ENCODE results near the gene SUCLG2.
A peak's percentile ranks its signal among the peaks of the same experiment; 100 is the strongest.

Gene SUCLG2

DNA sequence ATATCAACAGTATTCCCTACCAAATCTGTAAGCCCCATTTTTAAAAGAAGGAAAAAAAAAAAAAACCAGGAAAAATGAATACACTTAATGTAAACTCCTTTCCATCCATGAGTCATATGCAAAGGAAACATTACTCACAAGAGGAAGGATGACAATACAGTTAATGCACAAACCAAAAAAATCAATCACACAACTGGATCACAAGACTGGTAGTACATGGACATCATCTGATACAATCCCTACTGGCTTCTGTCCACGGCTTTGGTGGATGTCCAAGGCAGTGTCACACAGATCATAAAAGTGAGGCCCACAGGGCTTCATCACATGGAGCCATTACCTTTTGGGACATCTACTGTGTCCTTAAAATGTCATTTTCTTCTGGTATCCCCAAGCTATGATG is 44.0 kb downstream of the SUCLG2 start:
- ChIA-PET CTCF (no interaction called here), POLR2A (ENCODE audit: low non-redundant PET) (no interaction called here)
- TF ChIP-seq, protein P1, sequence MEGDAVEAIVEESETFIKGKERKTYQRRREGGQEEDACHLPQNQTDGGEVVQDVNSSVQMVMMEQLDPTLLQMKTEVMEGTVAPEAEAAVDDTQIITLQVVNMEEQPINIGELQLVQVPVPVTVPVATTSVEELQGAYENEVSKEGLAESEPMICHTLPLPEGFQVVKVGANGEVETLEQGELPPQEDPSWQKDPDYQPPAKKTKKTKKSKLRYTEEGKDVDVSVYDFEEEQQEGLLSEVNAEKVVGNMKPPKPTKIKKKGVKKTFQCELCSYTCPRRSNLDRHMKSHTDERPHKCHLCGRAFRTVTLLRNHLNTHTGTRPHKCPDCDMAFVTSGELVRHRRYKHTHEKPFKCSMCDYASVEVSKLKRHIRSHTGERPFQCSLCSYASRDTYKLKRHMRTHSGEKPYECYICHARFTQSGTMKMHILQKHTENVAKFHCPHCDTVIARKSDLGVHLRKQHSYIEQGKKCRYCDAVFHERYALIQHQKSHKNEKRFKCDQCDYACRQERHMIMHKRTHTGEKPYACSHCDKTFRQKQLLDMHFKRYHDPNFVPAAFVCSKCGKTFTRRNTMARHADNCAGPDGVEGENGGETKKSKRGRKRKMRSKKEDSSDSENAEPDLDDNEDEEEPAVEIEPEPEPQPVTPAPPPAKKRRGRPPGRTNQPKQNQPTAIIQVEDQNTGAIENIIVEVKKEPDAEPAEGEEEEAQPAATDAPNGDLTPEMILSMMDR (conservative IDR thresholded peaks at IDR 0.05; ENCODE audit: low read depth) = no peak
- DNase-seq (ENCODE audit: low spot score) = no peak
- no peak overlapping the region for H3K27ac ChIP-seq

DNA sequence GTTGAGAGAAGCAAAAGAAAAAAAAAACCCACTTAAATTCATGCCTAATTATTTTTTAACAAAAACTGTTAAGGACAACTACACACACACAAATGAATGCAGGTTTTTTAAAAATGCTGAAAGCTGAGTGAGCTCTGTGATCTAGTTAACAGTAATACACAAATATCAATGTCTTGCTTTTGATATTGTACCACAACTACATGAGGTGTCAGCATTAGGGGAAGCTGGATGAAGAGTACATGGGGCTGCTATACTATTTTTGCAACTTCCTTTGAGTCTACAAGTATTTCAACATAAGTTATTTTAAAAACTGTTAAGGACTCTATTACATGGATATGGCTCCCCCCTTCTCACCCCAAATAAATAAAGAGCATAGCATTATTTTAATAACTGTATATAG is 44.7 kb downstream of the SUCLG2 start:
- TF ChIP-seq, protein P1 (conservative IDR thresholded peaks at IDR 0.05; ENCODE audit: low read depth) = no peak
- ChIA-PET CTCF (no interaction called here), POLR2A (ENCODE audit: low non-redundant PET) (no interaction called here)
- H3K27ac ChIP-seq = no peak overlapping the region
- DNase-seq (ENCODE audit: low spot score) = no peak

DNA sequence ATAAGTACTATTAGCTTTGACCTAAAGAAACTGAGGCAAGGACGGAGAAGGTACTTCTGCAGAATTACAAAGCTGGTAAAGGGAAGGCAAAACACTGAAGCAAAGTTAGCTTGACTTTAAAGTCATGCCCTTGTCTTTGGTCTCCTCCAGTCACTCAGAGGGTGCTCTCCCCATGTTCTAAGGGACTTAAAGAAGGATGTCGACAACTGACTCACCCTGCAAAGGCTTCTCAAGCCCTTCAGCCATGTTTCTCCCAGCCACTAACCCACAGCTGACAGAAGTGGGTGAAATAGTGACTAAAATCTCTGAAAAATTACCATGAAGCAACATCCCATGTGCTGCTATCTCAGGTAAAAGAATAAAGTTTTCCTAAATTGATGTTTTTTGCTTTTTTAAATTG is 46.4 kb downstream of the SUCLG2 start:
- H3K27ac ChIP-seq = no peak overlapping the region
- ChIA-PET POLR2A (ENCODE audit: low non-redundant PET) (no interaction called here), CTCF (interaction anchor here (0.7 kb wide), 1 partner anchor 32 kb away, joined by 3 read pairs; no protein-coding TSS in a partner anchor)
- no peak for DNase-seq (ENCODE audit: low spot score)
- TF ChIP-seq, protein P1 (conservative IDR thresholded peaks at IDR 0.05; ENCODE audit: low read depth) = no peak

DNA sequence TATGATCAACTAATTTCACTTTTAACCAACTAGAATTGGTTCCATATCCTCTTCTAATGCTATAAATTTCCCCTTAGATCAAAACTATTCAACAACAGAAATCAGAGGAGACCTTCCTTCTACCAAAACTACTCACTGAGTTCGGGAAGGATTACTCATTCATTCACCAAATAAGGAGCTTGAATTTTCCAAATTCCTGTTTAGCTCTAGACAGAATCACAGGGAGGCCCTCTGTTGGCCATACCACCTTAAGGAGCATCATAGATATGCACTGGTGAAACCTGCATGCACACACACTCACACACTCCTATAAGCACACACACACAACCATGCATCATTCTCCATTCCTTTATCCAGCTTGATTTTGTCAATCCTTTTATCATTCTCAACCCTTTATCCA is 49.0 kb downstream of the SUCLG2 start:
- H3K27ac ChIP-seq = no peak overlapping the region
- TF ChIP-seq, protein P1 (conservative IDR thresholded peaks at IDR 0.05; ENCODE audit: low read depth) = no peak
- CTCF ChIA-PET = no interaction called here
- POLR2A ChIA-PET (ENCODE audit: low non-redundant PET) = no interaction called here
- DNase-seq (ENCODE audit: low spot score) = peak; percentile 1

DNA sequence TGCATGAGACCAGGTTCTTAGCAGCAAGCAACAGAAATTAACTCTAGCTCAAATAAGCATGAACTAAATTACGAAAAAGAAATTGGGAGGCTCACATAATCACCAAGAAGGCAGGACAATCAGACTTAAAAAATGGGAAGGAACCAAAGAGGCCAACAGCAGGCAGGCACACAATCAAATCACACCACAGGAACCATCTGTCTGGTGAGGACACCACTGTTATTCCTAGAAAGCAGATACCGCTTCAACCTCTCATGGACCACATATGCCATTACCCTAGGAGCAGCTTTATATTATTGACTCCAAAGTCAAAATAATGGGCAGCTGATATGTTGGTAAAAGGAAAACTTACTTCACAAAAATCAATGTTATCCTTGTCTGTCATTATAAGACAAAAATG is 51.6 kb downstream of the SUCLG2 start:
- POLR2A ChIA-PET (ENCODE audit: low non-redundant PET) = no interaction called here
- no peak overlapping the region for H3K27ac ChIP-seq
- CTCF ChIA-PET = no interaction called here
- TF ChIP-seq, protein P1 (conservative IDR thresholded peaks at IDR 0.05; ENCODE audit: low read depth) = no peak
- DNase-seq (ENCODE audit: low spot score) = no peak

DNA sequence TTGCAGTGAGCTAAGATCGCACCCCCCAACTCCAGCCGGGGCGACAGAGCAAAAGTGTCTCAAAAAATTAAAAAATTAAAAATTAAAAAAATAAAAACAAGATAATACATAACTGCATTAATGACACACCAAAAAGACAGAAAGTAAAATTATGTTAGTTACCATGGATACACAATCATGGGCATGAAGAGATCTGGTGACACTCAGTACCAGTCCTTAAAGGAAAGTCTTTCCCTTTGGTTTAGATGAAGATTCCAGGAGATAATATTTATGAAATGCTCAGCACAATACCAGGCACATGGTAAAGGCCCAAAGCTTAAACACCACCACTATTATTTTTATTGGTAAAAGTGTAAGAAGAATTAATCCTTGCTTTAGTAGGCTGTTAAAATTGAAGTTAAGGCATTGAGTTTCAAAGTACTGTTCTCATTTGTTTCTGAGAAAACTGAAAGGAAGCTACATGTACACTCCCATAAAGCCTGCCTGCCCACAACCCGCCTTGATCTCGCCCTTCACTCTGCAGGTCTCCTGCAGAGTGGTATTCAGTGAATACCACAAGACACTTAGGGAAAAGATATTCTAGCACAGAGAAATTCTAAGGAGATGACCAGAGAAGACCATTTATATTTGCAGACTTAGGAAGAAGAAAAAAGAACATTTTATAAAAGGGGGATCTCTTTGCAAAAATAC is 52.3 kb downstream of the SUCLG2 start:
- H3K27ac ChIP-seq = no peak overlapping the region
- CTCF ChIA-PET = no interaction called here
- POLR2A ChIA-PET (ENCODE audit: low non-redundant PET) = no interaction called here
- TF ChIP-seq, protein P1 (conservative IDR thresholded peaks at IDR 0.05; ENCODE audit: low read depth) = no peak
- no peak for DNase-seq (ENCODE audit: low spot score)
